CD14-positive monocyte (primary cell): ENCODE measurements around the gene PTPRD. TPM values are rescaled to one million over a fixed set of nuclear protein-coding genes. Genes with fewer than 3 reads are reported as not detected.

Experiments used
- DNase-seq, 3 donors: peaks; one replicate each; pipeline ENCODE4 v3.0.0-alpha.2; 2011 to 2022
- H2AFZ ChIP-seq: 2 replicates; pipeline ENCODE4 v1.6.0; 2012; ENCODE audit warnings: mild to moderate bottlenecking, low read depth, low read length, inconsistent platforms; ENCODE audit not compliant: insufficient read depth, poor library complexity, severe bottlenecking
- H3K27ac ChIP-seq, 2 donors: 1 replicate in 1 of 2; 2 replicates in 1 of 2; pipeline ENCODE4 v1.5.1; 2012 to 2013; ENCODE audit warnings: low read length in 2 of 2, control low read depth in 1 of 2, inconsistent platforms in 1 of 2, low read depth in 1 of 2, mild to moderate bottlenecking in 1 of 2
- H3K27me3 ChIP-seq, 2 donors: one replicate each; pipeline versions ENCODE4 v1.6.0 to v1.6.1; 2011 to 2013; ENCODE audit warnings: low read length in 2 of 2; ENCODE audit not compliant: control insufficient read depth in 2 of 2, insufficient read depth in 2 of 2
- H3K36me3 ChIP-seq, 2 donors: replicated peaks in 1 of 2; 1 replicate in 1 of 2; 2 replicates in 1 of 2; pipeline versions ENCODE4 v1.5.1 to v1.6.1; 2012 to 2013; ENCODE audit warnings: low read length in 2 of 2, control low read depth in 1 of 2, inconsistent platforms in 1 of 2, mild to moderate bottlenecking in 1 of 2; ENCODE audit not compliant: insufficient read depth in 2 of 2, control insufficient read depth in 1 of 2
- H3K4me1 ChIP-seq, 2 donors: 1 replicate in 1 of 2; 2 replicates in 1 of 2; pipeline versions ENCODE4 v1.5.1 to v1.6.1; 2012 to 2013; ENCODE audit warnings: low read length in 2 of 2, control low read depth in 1 of 2, inconsistent platforms in 1 of 2, mild to moderate bottlenecking in 1 of 2, moderate library complexity in 1 of 2; ENCODE audit not compliant: insufficient read depth in 2 of 2, control insufficient read depth in 1 of 2
- H3K4me2 ChIP-seq: replicated peaks from 2 replicates; pipeline ENCODE3; 2012; ENCODE audit warnings: low read length, moderate library complexity, mild to moderate bottlenecking; ENCODE audit not compliant: poor library complexity, severe bottlenecking; ENCODE audit errors: extremely low read depth
- H3K4me3 ChIP-seq, 3 experiments: fragments of 200-600 bp in 1 of 3; sonication (generic) in 1 of 3; replicated peaks in 1 of 3; 1 replicate in 2 of 3; 2 replicates in 1 of 3; pipeline ENCODE4 v1.5.1; 2011 to 2013; ENCODE audit warnings: low read length in 3 of 3, mild to moderate bottlenecking in 3 of 3, control low read depth in 2 of 3, low read depth in 2 of 3, inconsistent platforms in 1 of 3, moderate library complexity in 1 of 3
- H3K79me2 ChIP-seq: 2 replicates; pipeline ENCODE4 v1.6.0; 2012; ENCODE audit warnings: mild to moderate bottlenecking, control low read depth, inconsistent platforms, low read length, moderate library complexity; ENCODE audit not compliant: insufficient read depth
- H3K9ac ChIP-seq: 2 replicates; pipeline ENCODE4 v1.6.0; 2017; ENCODE audit warnings: low read length, mild to moderate bottlenecking; ENCODE audit not compliant: insufficient read depth, poor library complexity, severe bottlenecking
- H3K9me3 ChIP-seq, 2 donors: replicated peaks in 1 of 2; 1 replicate in 1 of 2; 2 replicates in 1 of 2; pipeline versions ENCODE4 v1.5.1 to v1.6.1; 2012 to 2013; ENCODE audit warnings: low read length in 2 of 2, control low read depth in 1 of 2; ENCODE audit not compliant: control insufficient read depth in 1 of 2, insufficient read depth in 1 of 2
- H4K20me1 ChIP-seq: 2 replicates; pipeline ENCODE4 v1.6.0; 2012; ENCODE audit warnings: mild to moderate bottlenecking, low read length, control low read depth, moderate library complexity; ENCODE audit not compliant: insufficient read depth
- H3K27ac Mint-ChIP-seq, 7 donors: one replicate each; pipeline ENCODE4 v1.8.0; 2020; ENCODE audit warnings: mild to moderate bottlenecking in 7 of 7, mixed read lengths in 7 of 7, moderate library complexity in 6 of 7, inconsistent platforms in 2 of 7
- H3K27me3 Mint-ChIP-seq, 3 donors: one replicate each; pipeline ENCODE4 v1.8.0; 2021 to 2022; ENCODE audit warnings: low read depth in 3 of 3, mild to moderate bottlenecking in 3 of 3, mixed read lengths in 3 of 3, moderate library complexity in 3 of 3, inconsistent platforms in 1 of 3
- H3K36me3 Mint-ChIP-seq, 2 donors: one replicate each; pipeline ENCODE4 v1.8.0; 2020; ENCODE audit warnings: mixed read lengths in 2 of 2, inconsistent platforms in 1 of 2, mild to moderate bottlenecking in 1 of 2
- H3K4me1 Mint-ChIP-seq: one replicate; pipeline ENCODE4 v1.8.0; 2020; ENCODE audit warnings: mild to moderate bottlenecking, mixed read lengths
- H3K4me3 Mint-ChIP-seq, 2 donors: one replicate each; pipeline ENCODE4 v1.8.0; 2020; ENCODE audit warnings: mild to moderate bottlenecking in 2 of 2, mixed read lengths in 2 of 2, moderate library complexity in 1 of 2
- H3K9me3 Mint-ChIP-seq, 7 donors: one replicate each; pipeline ENCODE4 v1.8.0; 2020 to 2022; ENCODE audit warnings: mixed read lengths in 7 of 7, mild to moderate bottlenecking in 6 of 7, moderate library complexity in 6 of 7, inconsistent platforms in 2 of 7
- WGBS: methylation state at CpG from one replicate; pipeline ENCODE4 v1.1.5; 2013; ENCODE audit warnings: missing lambda C conversion rate; ENCODE audit not compliant: insufficient coverage; 5-methylcytosine and 5-hydroxymethylcytosine counted together
- intact Hi-C, 2 donors: fragments of 100-400 bp; cut with micrococcal nuclease; formaldehyde crosslinking; loops; one replicate each; pipeline versions ENCODE4 v1.15.0 to v1.15.1; 2023
- polyA plus RNA-seq, 3 donors: library from polyadenylated mRNA; depleted of rRNA in 1 of 3; unstranded in 2 of 3; stranded (reverse) in 1 of 3; fragments of 300-500 nt in 2 of 3; fragments of >200 nt in 1 of 3; fragmentation: Illumina TruSeq in 2 of 3; gene quantifications; 1 replicate in 2 of 3; 2 replicates in 1 of 3; pipeline ENCODE4 v1.2.3, GENCODE V29; 2012 to 2021
- TF ChIP-seq, protein P1 (sequence below): fragments of 200-600 bp; IDR thresholded peaks from one replicate; pipeline ENCODE4 v1.8.0; 2022; ENCODE audit warnings: antibody characterized with exemption, mild to moderate bottlenecking

The PTPRD gene
- polyA plus RNA-seq, 3 donors, result not detected

DNA sequence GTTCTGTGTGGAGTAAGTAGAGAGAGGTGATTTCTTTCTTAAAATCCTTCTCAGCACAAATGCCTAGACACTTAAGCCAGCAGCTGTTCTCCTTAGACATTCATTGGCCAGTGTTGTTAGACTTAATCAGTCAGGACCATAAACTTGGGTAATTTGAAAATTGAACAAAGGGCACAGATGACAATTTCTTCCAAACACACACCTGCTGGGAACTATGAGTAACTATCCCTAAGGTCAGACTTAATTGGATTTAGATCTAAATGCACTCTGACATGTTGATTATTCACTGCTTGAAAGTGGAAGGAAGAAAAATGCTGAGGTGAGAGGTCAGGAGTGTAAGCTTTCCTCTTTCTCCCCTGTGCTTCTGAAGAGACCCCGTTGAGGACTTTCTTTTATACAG, 1729.5 kb downstream of the PTPRD start:
- Mint-ChIP-seq H3K9me3 (peaks cover 0 to 2% (median 0%) of the 10 kb centered on the region in 7 donors), H3K27me3 (no peaks in the 10 kb centered on the region), H3K27ac (no peak overlapping the region), H3K4me3 (no peak overlapping the region), H3K36me3 (no peaks in the 10 kb centered on the region), H3K4me1 (no peaks in the 10 kb centered on the region)
- intact Hi-C loops, result no loop called here
- H3K4me2 ChIP-seq, result no peak overlapping the region
- H3K27ac ChIP-seq, result no peak overlapping the region
- H3K4me3 ChIP-seq, result no peak overlapping the region
- H3K9ac ChIP-seq, result no peak overlapping the region
- TF ChIP-seq, protein P1, sequence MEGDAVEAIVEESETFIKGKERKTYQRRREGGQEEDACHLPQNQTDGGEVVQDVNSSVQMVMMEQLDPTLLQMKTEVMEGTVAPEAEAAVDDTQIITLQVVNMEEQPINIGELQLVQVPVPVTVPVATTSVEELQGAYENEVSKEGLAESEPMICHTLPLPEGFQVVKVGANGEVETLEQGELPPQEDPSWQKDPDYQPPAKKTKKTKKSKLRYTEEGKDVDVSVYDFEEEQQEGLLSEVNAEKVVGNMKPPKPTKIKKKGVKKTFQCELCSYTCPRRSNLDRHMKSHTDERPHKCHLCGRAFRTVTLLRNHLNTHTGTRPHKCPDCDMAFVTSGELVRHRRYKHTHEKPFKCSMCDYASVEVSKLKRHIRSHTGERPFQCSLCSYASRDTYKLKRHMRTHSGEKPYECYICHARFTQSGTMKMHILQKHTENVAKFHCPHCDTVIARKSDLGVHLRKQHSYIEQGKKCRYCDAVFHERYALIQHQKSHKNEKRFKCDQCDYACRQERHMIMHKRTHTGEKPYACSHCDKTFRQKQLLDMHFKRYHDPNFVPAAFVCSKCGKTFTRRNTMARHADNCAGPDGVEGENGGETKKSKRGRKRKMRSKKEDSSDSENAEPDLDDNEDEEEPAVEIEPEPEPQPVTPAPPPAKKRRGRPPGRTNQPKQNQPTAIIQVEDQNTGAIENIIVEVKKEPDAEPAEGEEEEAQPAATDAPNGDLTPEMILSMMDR, result no peak
- WGBS, result no CpG with 5 or more reads among the region's 1 CpG
- H3K79me2 ChIP-seq, result no peaks in the 10 kb centered on the region
- H2AFZ ChIP-seq, result no peak overlapping the region
- H3K9me3 ChIP-seq, result no peaks in the 10 kb centered on the region
- DNase-seq, result no peak
- H4K20me1 ChIP-seq, result no peaks in the 10 kb centered on the region
- no peaks in the 10 kb centered on the region for H3K36me3 ChIP-seq
- H3K27me3 ChIP-seq, result no peaks in the 10 kb centered on the region
- H3K4me1 ChIP-seq, result no peaks in the 10 kb centered on the region

DNA sequence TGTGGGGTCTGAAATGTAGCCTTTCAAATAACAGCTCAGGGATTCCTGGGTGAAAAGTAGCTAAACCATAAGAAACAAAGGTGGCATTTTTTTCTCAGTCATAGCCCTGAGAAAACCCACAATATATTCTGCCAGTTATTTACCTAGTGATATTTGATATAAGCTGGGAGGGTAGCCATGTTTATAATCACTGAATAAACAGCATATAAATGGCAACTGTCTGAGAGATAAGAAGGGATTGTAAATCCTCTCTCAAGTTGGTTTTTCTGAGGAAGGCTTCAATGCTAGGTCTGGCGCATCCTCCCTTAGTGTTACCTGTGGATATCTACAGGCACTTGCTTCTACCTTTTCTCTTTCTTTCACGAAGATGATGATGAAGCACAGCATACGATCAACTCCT, 1732.7 kb downstream of the PTPRD start:
- Histone ChIP-seq H3K27me3 (no peaks in the 10 kb centered on the region), H3K4me2 (no peak overlapping the region), H3K9ac (no peak overlapping the region), H4K20me1 (no peaks in the 10 kb centered on the region), H3K27ac (no peak overlapping the region), H3K9me3 (no peaks in the 10 kb centered on the region), H2AFZ (no peak overlapping the region), H3K79me2 (no peaks in the 10 kb centered on the region), H3K4me3 (no peak overlapping the region), H3K4me1 (no peaks in the 10 kb centered on the region), H3K36me3 (no peaks in the 10 kb centered on the region)
- Mint-ChIP-seq H3K4me3 (no peak overlapping the region), H3K27ac (no peak overlapping the region), H3K36me3 (no peaks in the 10 kb centered on the region), H3K4me1 (no peaks in the 10 kb centered on the region), H3K27me3 (no peaks in the 10 kb centered on the region), H3K9me3 (peaks cover 0 to 5% (median 0%) of the 10 kb centered on the region in 7 donors)
- TF ChIP-seq, protein P1, result no peak
- WGBS, result no CpG with 5 or more reads among the region's 3 CpGs
- DNase-seq, result no peak
- intact Hi-C loops, result no loop called here
